GM10266 (cell line): Measurements from ENCODE around the gene SPIRE2.

Experiments
- DNase-seq: peaks from one replicate; pipeline ENCODE4 v3.0.0; 2012; ENCODE audit errors: extremely low spot score
- TF ChIP-seq, protein P1 (sequence below): IDR thresholded peaks from 2 replicates; pipeline ENCODE4 v1.5.1; 2012; ENCODE audit warnings: mild to moderate bottlenecking, low read depth; ENCODE audit not compliant: control insufficient read depth, insufficient read depth; ENCODE audit errors: missing control alignments

The SPIRE2 gene

DNA sequence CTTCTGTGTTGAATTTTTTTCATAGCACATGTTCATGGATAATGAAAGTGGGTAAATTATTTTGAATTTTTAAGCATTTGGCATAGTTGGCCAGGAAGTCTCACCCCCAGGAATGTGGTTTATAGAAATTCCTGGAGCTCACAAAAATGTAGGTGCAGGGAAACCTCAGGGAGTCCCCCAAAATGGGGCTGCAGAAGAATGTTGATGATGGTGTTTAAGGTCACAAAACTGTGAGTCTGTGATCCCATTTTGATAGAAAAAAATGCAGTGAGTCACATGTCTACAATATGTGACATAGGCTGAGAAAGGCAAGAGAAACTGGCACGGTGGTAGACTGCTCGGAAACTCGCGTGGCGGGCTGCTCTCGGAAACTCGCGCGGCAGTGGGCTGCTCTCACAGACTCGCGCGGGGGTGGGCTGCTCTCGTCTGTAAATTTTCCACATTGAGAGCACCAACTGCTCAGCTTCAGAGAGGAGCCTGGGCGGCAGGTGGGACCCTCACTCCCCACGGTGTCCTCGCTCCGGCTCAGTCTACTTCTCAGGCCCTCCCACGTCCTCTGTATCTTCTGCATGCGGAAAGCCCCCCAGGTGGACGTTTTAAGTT lies 71.7 kb downstream of the SPIRE2 start:
- no peak for DNase-seq
- TF ChIP-seq, protein P1, sequence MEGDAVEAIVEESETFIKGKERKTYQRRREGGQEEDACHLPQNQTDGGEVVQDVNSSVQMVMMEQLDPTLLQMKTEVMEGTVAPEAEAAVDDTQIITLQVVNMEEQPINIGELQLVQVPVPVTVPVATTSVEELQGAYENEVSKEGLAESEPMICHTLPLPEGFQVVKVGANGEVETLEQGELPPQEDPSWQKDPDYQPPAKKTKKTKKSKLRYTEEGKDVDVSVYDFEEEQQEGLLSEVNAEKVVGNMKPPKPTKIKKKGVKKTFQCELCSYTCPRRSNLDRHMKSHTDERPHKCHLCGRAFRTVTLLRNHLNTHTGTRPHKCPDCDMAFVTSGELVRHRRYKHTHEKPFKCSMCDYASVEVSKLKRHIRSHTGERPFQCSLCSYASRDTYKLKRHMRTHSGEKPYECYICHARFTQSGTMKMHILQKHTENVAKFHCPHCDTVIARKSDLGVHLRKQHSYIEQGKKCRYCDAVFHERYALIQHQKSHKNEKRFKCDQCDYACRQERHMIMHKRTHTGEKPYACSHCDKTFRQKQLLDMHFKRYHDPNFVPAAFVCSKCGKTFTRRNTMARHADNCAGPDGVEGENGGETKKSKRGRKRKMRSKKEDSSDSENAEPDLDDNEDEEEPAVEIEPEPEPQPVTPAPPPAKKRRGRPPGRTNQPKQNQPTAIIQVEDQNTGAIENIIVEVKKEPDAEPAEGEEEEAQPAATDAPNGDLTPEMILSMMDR, result no peak

- DNase-seq, result no peak
- TF ChIP-seq, protein P1, result no peak
Observed at GRCh38 chr16:89900885-89901284, 72.6 kb downstream of the SPIRE2 start.

- no peak for DNase-seq
- TF ChIP-seq, protein P1, result no peak
Observed at GRCh38 chr16:89902980-89903379, 74.7 kb downstream of the SPIRE2 start.

DNA sequence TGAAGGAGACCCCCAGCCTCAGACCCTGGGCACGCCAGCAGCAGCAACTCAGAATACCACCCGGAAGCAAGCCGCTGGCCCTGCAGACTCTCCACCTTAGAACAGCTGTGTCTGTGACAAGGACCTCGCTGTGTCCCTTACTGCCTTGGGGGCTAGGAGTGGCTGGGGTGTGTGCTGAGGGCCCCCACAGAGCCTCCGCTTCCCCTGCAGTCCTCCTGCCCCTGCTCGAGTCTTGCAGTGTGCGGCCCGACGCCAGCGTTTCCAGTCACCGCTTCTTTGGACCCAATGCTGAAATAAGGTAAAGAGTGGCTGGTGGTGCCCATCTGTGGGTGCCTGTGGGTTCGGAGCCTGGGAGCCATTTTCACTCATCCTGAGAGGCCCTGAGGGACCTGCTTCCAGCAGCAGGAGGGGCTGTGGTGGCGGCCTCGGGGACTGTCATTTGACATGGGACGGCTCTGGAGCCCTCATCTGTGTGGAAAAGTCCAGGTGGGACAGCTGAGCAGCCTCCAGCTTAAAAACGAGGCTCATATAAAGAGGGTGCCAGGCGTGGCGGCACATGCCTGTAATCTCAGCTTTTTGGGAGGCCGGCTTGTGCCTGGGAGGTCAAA lies 75.7 kb downstream of the SPIRE2 start:
- no peak for DNase-seq

DNA sequence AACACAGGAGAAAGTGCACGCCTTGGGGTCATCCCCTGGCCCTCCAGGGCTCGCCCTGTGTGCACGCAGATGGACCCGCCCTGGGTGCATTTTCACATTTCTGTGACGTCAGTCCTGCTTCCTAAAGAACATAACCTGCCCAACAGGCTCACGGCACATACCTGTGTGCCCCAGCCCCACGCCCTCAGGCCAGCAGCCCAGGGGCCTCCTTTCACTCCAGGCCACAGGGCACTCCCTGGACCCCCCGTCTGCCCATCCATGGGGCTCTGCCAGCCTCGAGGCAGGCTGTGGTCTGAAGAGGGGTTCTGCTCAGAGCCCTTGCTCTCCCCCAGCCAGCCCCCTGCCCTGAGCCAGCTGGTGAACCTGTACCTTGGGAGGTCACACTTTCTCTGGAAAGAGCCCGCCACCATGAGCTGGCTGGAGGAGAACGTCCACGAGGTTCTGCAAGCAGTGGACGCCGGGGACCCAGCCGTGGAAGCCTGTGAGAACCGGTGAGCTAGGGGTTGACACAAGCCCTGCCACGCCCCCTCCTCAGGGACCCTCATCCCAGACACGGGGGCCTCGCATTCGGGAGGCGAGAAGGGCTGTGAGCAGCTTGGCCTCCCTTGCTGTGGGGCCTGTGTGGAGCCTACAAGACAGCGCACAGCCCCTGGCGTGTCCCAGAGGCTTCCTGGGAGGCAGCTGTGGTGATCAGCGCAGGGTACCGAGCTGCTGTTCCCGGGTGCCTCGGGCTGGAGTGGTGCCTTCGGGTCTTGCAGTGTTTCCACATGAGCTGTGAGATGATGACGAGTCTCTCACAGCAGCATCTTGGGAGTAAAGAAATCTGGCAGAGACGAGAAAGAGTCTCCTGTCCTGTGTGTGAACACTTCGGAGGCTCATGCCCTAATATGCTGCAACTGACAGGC lies 76.6 kb downstream of the SPIRE2 start:
- TF ChIP-seq, protein P1, result no peak
- no peak for DNase-seq

More for the DNA sequence above, 75.7 kb downstream of the SPIRE2 start:
- TF ChIP-seq, protein P1, result no peak

- TF ChIP-seq, protein P1, result no peak
- DNase-seq, result no peak
Observed at GRCh38 chr16:89905511-89906139, 77.3 kb downstream of the SPIRE2 start.
